Activated B cell treated with CpG ODN at 0.5 μM for 24 hours (primary cell): Measurements from ENCODE around the gene GRIK1. TPM values are rescaled to one million over a fixed set of nuclear protein-coding genes. Genes with fewer than 3 reads are reported as not detected.

Experiments used
- ATAC-seq: fragments of 200-7000 bp; cut with Tn5 transposase; one replicate; pipeline ENCODE4 v1.10.0; 2021; ENCODE audit warnings: low read depth, mild to moderate bottlenecking, moderate library complexity
- CTCF ChIA-PET: fragments of 350-600 bp; sonication (Branson Sonifier 250); formaldehyde crosslinking; loops from one replicate; lab custom pipeline; 2021; ENCODE audit warnings: antibody characterized with exemption; lab: Charles Lee
- POLR2A ChIA-PET: fragments of 350-600 bp; sonication (Branson Sonifier 250); formaldehyde crosslinking; loops from one replicate; lab custom pipeline; 2021; ENCODE audit warnings: antibody characterized with exemption; lab: Charles Lee
- DNase-seq: peaks from one replicate; pipeline ENCODE4 v3.0.0; 2022
- H3K27ac Mint-ChIP-seq: one replicate; pipeline ENCODE4 v1.8.0; 2020; ENCODE audit warnings: mixed read lengths
- H3K27me3 Mint-ChIP-seq: one replicate; pipeline ENCODE4 v1.8.0; 2021; ENCODE audit warnings: mixed read lengths
- H3K36me3 Mint-ChIP-seq: one replicate; pipeline ENCODE4 v1.8.0; 2021; ENCODE audit warnings: low read depth, mixed read lengths
- H3K4me1 Mint-ChIP-seq: one replicate; pipeline ENCODE4 v1.8.0; 2021; ENCODE audit warnings: mixed read lengths
- H3K4me3 Mint-ChIP-seq: one replicate; pipeline ENCODE4 v1.8.0; 2020; ENCODE audit warnings: mild to moderate bottlenecking, mixed read lengths
- H3K9me3 Mint-ChIP-seq: one replicate; pipeline ENCODE4 v1.8.0; 2020; ENCODE audit warnings: mixed read lengths
- intact Hi-C: fragments of 100-400 bp; cut with micrococcal nuclease; formaldehyde crosslinking; loops from one replicate; pipeline ENCODE4 v1.15.1; 2024
- total RNA-seq: library from RNA; stranded (reverse); gene quantifications from 2 replicates; pipeline ENCODE4 v1.2.3, GENCODE V29; 2022
- TF ChIP-seq, protein P1 (sequence below): fragments of 200-600 bp; IDR thresholded peaks from one replicate; pipeline ENCODE4 v1.8.0; 2022; ENCODE audit warnings: antibody characterized with exemption, mild to moderate bottlenecking

GRIK1 gene
- total RNA-seq, 1 donor from 2014 or later, result not detected

DNA sequence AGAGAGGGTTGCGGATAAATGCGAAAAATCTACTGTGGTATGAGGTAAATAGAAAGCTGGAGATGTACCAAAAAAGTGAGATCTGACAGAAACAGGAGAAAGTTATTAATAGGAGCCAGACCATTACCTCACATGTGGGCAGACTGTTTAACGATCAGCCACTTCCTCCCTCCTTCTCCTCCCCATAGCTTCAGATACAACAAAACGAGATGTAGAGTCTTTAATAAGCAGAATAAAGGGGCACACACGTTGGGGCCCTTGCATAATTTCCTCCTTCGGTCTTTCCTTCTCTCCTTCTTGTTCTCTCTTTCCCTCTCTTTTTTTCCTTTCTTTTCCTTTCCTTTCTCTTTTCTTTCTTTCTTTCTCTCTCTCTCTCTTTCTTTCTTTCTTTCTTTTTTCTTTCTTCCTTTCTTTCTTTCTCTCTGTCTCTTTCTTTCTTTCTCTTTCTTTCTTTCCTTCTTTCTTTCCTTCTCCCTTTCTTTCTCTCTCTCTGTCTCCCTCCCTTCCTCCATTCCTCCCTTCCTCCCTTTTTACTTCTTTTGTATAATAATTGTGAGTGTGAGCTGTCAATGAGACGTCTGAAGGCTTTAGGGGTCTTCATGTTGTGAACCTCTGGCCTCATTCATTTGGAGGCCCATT lies 242.1 kb downstream of the GRIK1 start:
- Mint-ChIP-seq H3K36me3 (no peaks in the 10 kb centered on the region), H3K27me3 (no peaks in the 10 kb centered on the region), H3K4me3 (no peak overlapping the region), H3K27ac (no peak overlapping the region), H3K4me1 (peaks cover 16% of the 10 kb centered on the region), H3K9me3 (no peaks in the 10 kb centered on the region)
- DNase-seq (no peak), ATAC-seq (no peak)
- intact Hi-C loops, result no loop called here
- TF ChIP-seq, protein P1, sequence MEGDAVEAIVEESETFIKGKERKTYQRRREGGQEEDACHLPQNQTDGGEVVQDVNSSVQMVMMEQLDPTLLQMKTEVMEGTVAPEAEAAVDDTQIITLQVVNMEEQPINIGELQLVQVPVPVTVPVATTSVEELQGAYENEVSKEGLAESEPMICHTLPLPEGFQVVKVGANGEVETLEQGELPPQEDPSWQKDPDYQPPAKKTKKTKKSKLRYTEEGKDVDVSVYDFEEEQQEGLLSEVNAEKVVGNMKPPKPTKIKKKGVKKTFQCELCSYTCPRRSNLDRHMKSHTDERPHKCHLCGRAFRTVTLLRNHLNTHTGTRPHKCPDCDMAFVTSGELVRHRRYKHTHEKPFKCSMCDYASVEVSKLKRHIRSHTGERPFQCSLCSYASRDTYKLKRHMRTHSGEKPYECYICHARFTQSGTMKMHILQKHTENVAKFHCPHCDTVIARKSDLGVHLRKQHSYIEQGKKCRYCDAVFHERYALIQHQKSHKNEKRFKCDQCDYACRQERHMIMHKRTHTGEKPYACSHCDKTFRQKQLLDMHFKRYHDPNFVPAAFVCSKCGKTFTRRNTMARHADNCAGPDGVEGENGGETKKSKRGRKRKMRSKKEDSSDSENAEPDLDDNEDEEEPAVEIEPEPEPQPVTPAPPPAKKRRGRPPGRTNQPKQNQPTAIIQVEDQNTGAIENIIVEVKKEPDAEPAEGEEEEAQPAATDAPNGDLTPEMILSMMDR, result no peak
- POLR2A ChIA-PET, result no interaction called here
- CTCF ChIA-PET, result no interaction called here

DNA sequence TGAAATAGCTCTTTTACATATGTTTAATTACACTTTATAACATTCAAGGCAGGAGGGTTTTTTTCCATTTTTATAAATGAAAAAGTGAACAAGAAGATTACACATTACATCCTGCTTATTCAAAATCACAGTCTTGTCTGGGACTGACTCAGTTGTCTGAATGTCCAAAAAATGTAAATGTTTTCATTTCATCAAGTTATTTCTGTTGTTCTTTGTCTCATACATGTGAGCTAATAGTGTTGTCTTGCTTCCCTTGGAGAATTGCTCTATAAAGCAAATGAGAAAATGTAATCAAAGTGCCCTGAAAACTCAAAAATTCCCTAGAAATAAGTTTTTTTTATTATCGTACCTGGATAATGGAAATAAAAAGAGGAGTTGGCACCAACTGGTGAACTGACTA lies 242.9 kb downstream of the GRIK1 start:
- DNase-seq (no peak), ATAC-seq (no peak)
- ChIA-PET CTCF (no interaction called here), POLR2A (no interaction called here)
- peaks cover 16% of the 10 kb centered on the region for H3K4me1 Mint-ChIP-seq
- no peaks in the 10 kb centered on the region for H3K36me3 Mint-ChIP-seq
- TF ChIP-seq, protein P1, result no peak
- no peaks in the 10 kb centered on the region for H3K9me3 Mint-ChIP-seq
- H3K27ac Mint-ChIP-seq, result no peak overlapping the region
- intact Hi-C loops, result no loop called here
- H3K27me3 Mint-ChIP-seq, result no peaks in the 10 kb centered on the region
- no peak overlapping the region for H3K4me3 Mint-ChIP-seq

DNA sequence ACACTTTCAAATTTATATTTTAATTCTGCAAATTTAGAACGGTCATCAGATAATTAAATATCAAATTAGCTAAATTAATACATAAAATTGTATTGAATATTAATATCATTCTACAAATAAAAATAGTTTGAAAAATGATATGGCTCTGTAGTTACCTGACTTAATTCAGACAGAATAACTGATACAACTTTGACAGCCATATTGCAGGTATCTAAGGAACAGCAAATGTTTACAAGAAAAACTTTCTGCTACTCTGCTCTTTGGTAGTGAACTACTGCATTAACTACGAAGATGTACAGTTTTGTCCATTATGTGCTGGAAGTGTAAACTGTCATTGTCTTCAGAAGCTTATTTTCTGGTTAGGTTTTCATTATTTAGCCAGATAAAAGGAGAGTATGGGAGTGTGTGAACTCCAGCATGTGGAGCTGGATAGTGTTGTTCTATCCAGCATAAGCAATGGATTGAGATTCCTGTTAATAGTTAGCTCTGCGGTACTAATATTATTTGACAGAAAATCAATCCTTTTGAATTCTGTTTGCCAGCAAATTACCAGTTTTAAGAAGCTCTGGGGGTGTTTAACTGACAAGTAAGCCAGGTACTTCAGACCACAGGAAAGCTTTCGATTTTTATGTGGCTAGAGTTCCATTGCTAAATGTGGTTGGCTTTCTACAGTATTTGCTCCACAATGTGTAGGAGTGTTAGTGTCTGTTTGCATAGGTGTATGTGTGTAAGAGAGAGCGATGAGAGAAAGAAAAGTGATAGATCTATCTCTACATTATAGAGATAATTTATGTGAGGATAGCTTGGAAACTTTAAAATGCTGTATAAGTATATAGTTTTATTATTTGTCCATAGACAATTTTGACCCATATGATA lies 247.9 kb downstream of the GRIK1 start:
- ChIA-PET CTCF (no interaction called here), POLR2A (no interaction called here)
- Mint-ChIP-seq H3K36me3 (no peaks in the 10 kb centered on the region), H3K4me3 (no peak overlapping the region), H3K9me3 (no peaks in the 10 kb centered on the region), H3K4me1 (peaks cover 5% of the 10 kb centered on the region), H3K27ac (no peak overlapping the region), H3K27me3 (no peaks in the 10 kb centered on the region)
- intact Hi-C loops, result no loop called here
- TF ChIP-seq, protein P1, result no peak
- ATAC-seq (no peak), DNase-seq (no peak)

DNA sequence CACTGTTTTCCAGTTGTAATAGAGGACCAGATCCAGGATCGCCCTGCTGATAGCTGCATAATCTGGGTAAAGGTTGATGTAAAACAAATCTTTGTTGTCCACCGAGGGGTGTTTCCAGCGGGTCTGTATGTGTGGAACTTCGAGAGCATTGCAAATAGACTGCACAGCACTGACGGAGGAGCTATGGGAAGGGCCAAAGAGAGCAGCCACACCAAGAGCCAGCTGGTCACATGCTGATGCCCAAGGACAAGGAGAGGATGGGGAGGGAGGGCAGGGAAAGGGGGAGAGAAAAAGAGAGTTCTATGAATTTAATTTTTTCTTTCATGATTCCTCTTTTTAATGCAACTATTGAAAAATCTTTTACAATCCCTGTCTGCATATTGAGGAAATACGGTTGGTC lies 250.0 kb downstream of the GRIK1 start:
- TF ChIP-seq, protein P1, result no peak
- no peaks in the 10 kb centered on the region for H3K36me3 Mint-ChIP-seq
- H3K9me3 Mint-ChIP-seq, result no peaks in the 10 kb centered on the region
- POLR2A ChIA-PET, result no interaction called here
- intact Hi-C loops, result no loop called here
- no peaks in the 10 kb centered on the region for H3K4me1 Mint-ChIP-seq
- ATAC-seq, result no peak
- CTCF ChIA-PET, result no interaction called here
- no peak for DNase-seq
- no peaks in the 10 kb centered on the region for H3K27me3 Mint-ChIP-seq
- H3K4me3 Mint-ChIP-seq, result no peak overlapping the region
- H3K27ac Mint-ChIP-seq, result no peak overlapping the region

DNA sequence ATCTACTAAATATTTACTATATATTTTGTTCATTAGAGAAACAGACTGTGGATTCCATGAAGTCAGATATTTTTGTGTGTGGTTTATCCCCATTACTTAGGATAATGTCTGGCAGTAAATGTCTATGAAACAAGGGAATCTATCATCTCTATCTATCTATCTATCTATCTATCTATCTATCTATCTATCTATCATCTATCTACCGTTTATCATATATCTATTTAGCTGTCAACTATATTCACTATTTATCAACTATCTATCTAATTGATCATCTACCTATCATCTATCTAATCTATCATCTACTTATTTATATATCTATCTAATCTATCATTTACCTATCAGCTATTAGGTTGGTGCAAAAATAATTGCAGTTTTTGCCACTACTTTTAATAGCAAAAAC lies 255.7 kb downstream of the GRIK1 start:
- Mint-ChIP-seq H3K9me3 (peaks cover 4% of the 10 kb centered on the region), H3K4me3 (no peak overlapping the region), H3K27me3 (no peaks in the 10 kb centered on the region), H3K36me3 (no peaks in the 10 kb centered on the region), H3K27ac (no peak overlapping the region), H3K4me1 (no peaks in the 10 kb centered on the region)
- POLR2A ChIA-PET, result no interaction called here
- DNase-seq, result no peak
- intact Hi-C loops, result no loop called here
- CTCF ChIA-PET, result no interaction called here
- TF ChIP-seq, protein P1, result no peak
- ATAC-seq, result no peak
